GM21529 (cell line): Measurements from ENCODE around the gene CEP250.

Experiments
- ATAC-seq: cut with Tn5 transposase; IDR thresholded peaks from one replicate; pipeline ENCODE4 v1.9.1; 2021; ENCODE audit not compliant: unreplicated experiment

CEP250 gene

GRCh38 chr20:35490736-35491181 is 35.4 kb downstream of the CEP250 start:
- ATAC-seq: peak; percentile 99

GRCh38 chr20:35491823-35492222 is 36.4 kb downstream of the CEP250 start:
- no peak for ATAC-seq

GRCh38 chr20:35492352-35492751 is 37.0 kb downstream of the CEP250 start:
- ATAC-seq: no peak

- ATAC-seq: no peak
Measured at GRCh38 chr20:35496481-35496880, 41.1 kb downstream of the CEP250 start.

- no peak for ATAC-seq
Measured at GRCh38 chr20:35497320-35497719, 41.9 kb downstream of the CEP250 start.

GRCh38 chr20:35497780-35498189 is 42.4 kb downstream of the CEP250 start:
- no peak for ATAC-seq

- no peak for ATAC-seq
Measured at GRCh38 chr20:35499271-35499670, 43.9 kb downstream of the CEP250 start.

GRCh38 chr20:35502352-35502751 is 47.0 kb downstream of the CEP250 start:
- ATAC-seq: peak; percentile 84

- ATAC-seq: no peak
Measured at GRCh38 chr20:35503281-35503680, 47.9 kb downstream of the CEP250 start.

GRCh38 chr20:35503841-35504561 is 48.6 kb downstream of the CEP250 start:
- ATAC-seq: no peak

- no peak for ATAC-seq
Measured at GRCh38 chr20:35504751-35505150, 49.4 kb downstream of the CEP250 start.

GRCh38 chr20:35506179-35506578 is 50.8 kb downstream of the CEP250 start:
- ATAC-seq: no peak

GRCh38 chr20:35506872-35507638 is 51.7 kb downstream of the CEP250 start:
- no peak for ATAC-seq

- ATAC-seq: no peak
Measured at GRCh38 chr20:35508493-35509218, 53.3 kb downstream of the CEP250 start.

- ATAC-seq: no peak
Measured at GRCh38 chr20:35510951-35511735, 55.7 kb downstream of the CEP250 start.

- ATAC-seq: no peak
Measured at GRCh38 chr20:35511814-35512420, 56.5 kb downstream of the CEP250 start.

- ATAC-seq: no peak
Measured at GRCh38 chr20:35514371-35514932, 59.1 kb downstream of the CEP250 start.

GRCh38 chr20:35515341-35515740 is 59.9 kb downstream of the CEP250 start:
- no peak for ATAC-seq

- ATAC-seq: no peak
Measured at GRCh38 chr20:35515949-35516645, 60.7 kb downstream of the CEP250 start.

GRCh38 chr20:35517125-35517524 is 61.7 kb downstream of the CEP250 start:
- no peak for ATAC-seq
